Measurements from ENCODE around the gene ATG13.

- TF ChIP-seq, protein P1, sequence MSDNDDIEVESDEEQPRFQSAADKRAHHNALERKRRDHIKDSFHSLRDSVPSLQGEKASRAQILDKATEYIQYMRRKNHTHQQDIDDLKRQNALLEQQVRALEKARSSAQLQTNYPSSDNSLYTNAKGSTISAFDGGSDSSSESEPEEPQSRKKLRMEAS (IDR thresholded peaks at IDR 0.05), result no peak
- no peak for TF ChIP-seq BCL11A (IDR thresholded peaks at IDR 0.05; ENCODE audit: low read depth in 2 of 2, low read length in 2 of 2)
- TF ChIP-seq POLR2A (IDR thresholded peaks at IDR 0.05; ENCODE audit: control extremely low read depth in 1 of 2, low read depth in 2 of 2, low read length in 2 of 2), result no peak
- no peak for TF ChIP-seq CTCF (IDR thresholded peaks at IDR 0.05; ENCODE audit: control extremely low read depth in 1 of 3, insufficient read depth in 1 of 3, low read depth in 1 of 3, low read length in 3 of 3)
- no peak for TF ChIP-seq MAFK (IDR thresholded peaks at IDR 0.05; ENCODE audit: low read depth, low read length)
- TF ChIP-seq POLR2AphosphoS5 (IDR thresholded peaks at IDR 0.05; ENCODE audit: low read depth, low read length), result no peak
Measured at GRCh38 chr11:46635557-46636139, 18.3 kb downstream of the ATG13 start.

Data from H1 (cell line).